AG04449 (cell line): ENCODE data around the gene ERVK3-1.

Source experiments
- CTCF ChIA-PET: fragments of 350-600 bp; formaldehyde crosslinking; extraction: SDS; loops from one replicate; lab custom pipeline; 2021; ENCODE audit warnings: antibody characterized with exemption; lab: Yijun Ruan, JAX
- POLR2A ChIA-PET: fragments of 400-600, 350-600 bp; formaldehyde crosslinking; extraction: SDS; loops from one replicate; lab custom pipeline; 2020; ENCODE audit warnings: antibody characterized with exemption, inconsistent platforms; lab: Yijun Ruan, JAX
- DNase-seq: peaks from one replicate; pipeline ENCODE4 v3.0.0-alpha.2; 2010; ENCODE audit warnings: low read depth, low spot score
- H3K4me3 ChIP-seq: 2 replicates; pipeline ENCODE4 v1.5.1; 2011; ENCODE audit warnings: low read depth, mild to moderate bottlenecking, control low read depth, low read length
- CTCF ChIP-seq: IDR thresholded peaks from one replicate; pipeline ENCODE4 v1.5.1; 2011; ENCODE audit warnings: mild to moderate bottlenecking, moderate library complexity, low read length, control low read depth, inconsistent platforms; ENCODE audit not compliant: insufficient read depth; ENCODE audit errors: missing control alignments

ERVK3-1 gene

GRCh38 chr19:58268344-58268743 lies 36.8 kb upstream of the ERVK3-1 start:
- no peak overlapping the region for H3K4me3 ChIP-seq
- POLR2A ChIA-PET: no interaction called here
- no peak for TF ChIP-seq CTCF
- no peak for DNase-seq
- CTCF ChIA-PET: no interaction called here

- no peak for TF ChIP-seq CTCF
- CTCF ChIA-PET: no interaction called here
- POLR2A ChIA-PET: no interaction called here
- H3K4me3 ChIP-seq: no peak overlapping the region
- no peak for DNase-seq
These were observed 30.4 kb upstream of the ERVK3-1 start for GRCh38 chr19:58274771-58275201.

- ChIA-PET POLR2A (no interaction called here), CTCF (no interaction called here)
These were observed 29.6 kb upstream of the ERVK3-1 start for GRCh38 chr19:58275564-58275963.

GRCh38 chr19:58277197-58277596 lies 28.0 kb upstream of the ERVK3-1 start:
- ChIA-PET CTCF (no interaction called here), POLR2A (no interaction called here)
- DNase-seq: no peak
- H3K4me3 ChIP-seq: no peak overlapping the region
- TF ChIP-seq CTCF: no peak

More at GRCh38 chr19:58275564-58275963, 29.6 kb upstream of the ERVK3-1 start:
- no peak for DNase-seq
- H3K4me3 ChIP-seq: no peak overlapping the region
- TF ChIP-seq CTCF: no peak

GRCh38 chr19:58277748-58278540 lies 27.2 kb upstream of the ERVK3-1 start:
- CTCF ChIA-PET: no interaction called here
- DNase-seq: no peak

More at GRCh38 chr19:58277748-58278540, 27.2 kb upstream of the ERVK3-1 start:
- peak overlapping the region; percentile 66 for H3K4me3 ChIP-seq
- POLR2A ChIA-PET: interaction anchor here (0.8 to 1.5 kb wide), 4 partner anchors 49 to 242 kb away, joined by 3 to 6 read pairs (median 4); partner anchors contain the start of genes ZBTB45, ZNF274, ZNF497 and ZNF544
- TF ChIP-seq CTCF: no peak
